ENCODE measurements around the gene ATG16L2. TPM values are rescaled to one million over a fixed set of nuclear protein-coding genes. Genes with fewer than 3 reads are reported as not detected.
"Not testable (repeated sequence)": the region's sequence is repeated elsewhere in the genome, so short reads cannot be mapped to it uniquely, and the experiment has no call there.

ATG16L2 gene
- total and polyA plus RNA-seq, 2 donors (not counting 1 experiment from before 2014, with no cell fraction given), result 212 to 350 TPM

- H2AFZ ChIP-seq (ENCODE audit: insufficient read depth, low read depth, low read length, poor library complexity, severe bottlenecking), result no peak overlapping the region
- H3K4me1 ChIP-seq (ENCODE audit: control insufficient read depth in 2 of 2, insufficient read depth in 2 of 2, low read length in 2 of 2), result peaks cover 8 to 31% of the 10 kb centered on the region in 2 donors
- CTCF ChIA-PET, result interaction anchor here (1.1 to 9.3 kb wide), 3 partner anchors 10 to 101 kb away, joined by 4 to 51 read pairs (median 5); partner anchors contain the start of gene STARD10
- H3K36me3 ChIP-seq (replicated peaks in 1 of 2; ENCODE audit: control extremely low read depth in 1 of 2, control insufficient read depth in 1 of 2, extremely low read depth in 1 of 2, insufficient read depth in 2 of 2, low read length in 1 of 2), result peaks cover 0 to 69% of the 10 kb centered on the region in 2 experiments
- no peak overlapping the region for H3K9ac ChIP-seq (ENCODE audit: low read length)
- no peak for ATAC-seq (ENCODE audit: low read depth)
- Mint-ChIP-seq H3K4me1 (peaks cover 48% of the 10 kb centered on the region), H3K9me3 (ENCODE audit: insufficient read depth) (no peaks in the 10 kb centered on the region), H3K27me3 (no peaks in the 10 kb centered on the region), H3K4me3 (no peak overlapping the region), H3K27ac (peak overlapping the region; percentile 72)
- peak overlapping the region in 1 of 2 donors; percentile 55 for H3K27ac ChIP-seq (ENCODE audit: low read length in 2 of 2)
- DNase-seq, result no peak
- intact Hi-C loops (cut with micrococcal nuclease), result no loop called here
- no peak for TF ChIP-seq CTCF (IDR thresholded peaks at IDR 0.05)
- no peak for TF ChIP-seq EZH2 (IDR thresholded peaks at IDR 0.05; ENCODE audit: borderline replicate concordance, insufficient read depth, low read depth, low read length, poor library complexity, severe bottlenecking)
- no peaks in the 10 kb centered on the region for H3K9me3 ChIP-seq (ENCODE audit: control extremely low read depth in 1 of 3, control insufficient read depth in 2 of 3, insufficient read depth in 1 of 3, low read length in 2 of 3)
- no peaks in the 10 kb centered on the region for H3K79me2 ChIP-seq (ENCODE audit: control insufficient read depth, insufficient read depth, low read length)
- H3K27me3 ChIP-seq (replicated peaks in 1 of 4; ENCODE audit: control extremely low read depth in 1 of 4, control insufficient read depth in 3 of 4, insufficient read depth in 4 of 4, low read length in 3 of 4), result no peaks in the 10 kb centered on the region
- peaks cover 35% of the 10 kb centered on the region for H4K20me1 ChIP-seq (ENCODE audit: control insufficient read depth, insufficient read depth, low read length, poor library complexity, severe bottlenecking)
- H3K4me3 ChIP-seq (ENCODE audit: control extremely low read depth in 1 of 5, extremely low read depth in 1 of 5, insufficient read depth in 1 of 5, low read depth in 2 of 5, low read length in 4 of 5), result no peak overlapping the region
- WGBS (ENCODE audit: insufficient coverage), result 98% methylated on average over 7 of the region's 8 CpGs
- POLR2A ChIA-PET, result interaction anchor here (0.5 to 1.6 kb wide), 2 partner anchors 11 to 847 kb away, joined by 6 to 7 read pairs; no protein-coding TSS in a partner anchor
- no peak overlapping the region for H3K4me2 ChIP-seq (replicated peaks; ENCODE audit: low read depth, low read length, poor library complexity, severe bottlenecking)
These were observed 12.8 kb downstream of the ATG16L2 start for GRCh38 chr11:72826942-72827480.

- H3K79me2 ChIP-seq (ENCODE audit: control insufficient read depth, insufficient read depth, low read length); H3K9me3 Mint-ChIP-seq (ENCODE audit: insufficient read depth); ATAC-seq (ENCODE audit: low read depth); H3K27me3 ChIP-seq (replicated peaks in 1 of 4; ENCODE audit: control extremely low read depth in 1 of 4, control insufficient read depth in 3 of 4, insufficient read depth in 4 of 4, low read length in 3 of 4); H3K9me3 ChIP-seq (ENCODE audit: control extremely low read depth in 1 of 3, control insufficient read depth in 2 of 3, insufficient read depth in 1 of 3, low read length in 2 of 3); H3K4me2 ChIP-seq (replicated peaks; ENCODE audit: low read depth, low read length, poor library complexity, severe bottlenecking); intact Hi-C loops (cut with micrococcal nuclease); H3K9ac ChIP-seq (ENCODE audit: low read length); H3K4me3 ChIP-seq (ENCODE audit: control extremely low read depth in 1 of 5, extremely low read depth in 1 of 5, insufficient read depth in 1 of 5, low read depth in 2 of 5, low read length in 4 of 5); H2AFZ ChIP-seq (ENCODE audit: insufficient read depth, low read depth, low read length, poor library complexity, severe bottlenecking); H3K27me3 Mint-ChIP-seq; H3K4me3 Mint-ChIP-seq: not testable (repeated sequence)
- DNase-seq, result peak; percentile 47
- Histone ChIP-seq H3K4me1 (ENCODE audit: control insufficient read depth in 2 of 2, insufficient read depth in 2 of 2, low read length in 2 of 2) (peaks cover 3 to 26% of the 10 kb centered on the region in 2 donors), H4K20me1 (ENCODE audit: control insufficient read depth, insufficient read depth, low read length, poor library complexity, severe bottlenecking) (peaks cover 35% of the 10 kb centered on the region), H3K27ac (ENCODE audit: low read length in 2 of 2) (peak overlapping the region; percentile 38 to 54), H3K36me3 (replicated peaks in 1 of 2; ENCODE audit: control extremely low read depth in 1 of 2, control insufficient read depth in 1 of 2, extremely low read depth in 1 of 2, insufficient read depth in 2 of 2, low read length in 1 of 2) (peaks cover 0 to 71% of the 10 kb centered on the region in 2 experiments)
- 87% methylated on average over 5 of the region's 11 CpGs for WGBS (ENCODE audit: insufficient coverage)
- ChIA-PET POLR2A (interaction anchor here (2.5 kb wide), 1 partner anchor 12 kb away, joined by 6 read pairs; no protein-coding TSS in a partner anchor), CTCF (interaction anchor here (1.1 to 9.3 kb wide), 7 partner anchors 10 to 409 kb away, joined by 4 to 126 read pairs (median 5); partner anchors contain the start of gene STARD10)
- H3K4me1 Mint-ChIP-seq, result peaks cover 46% of the 10 kb centered on the region
- peak overlapping the region; percentile 77 for H3K27ac Mint-ChIP-seq
These were observed 13.4 kb downstream of the ATG16L2 start for GRCh38 chr11:72827656-72828055.
